GM12801 (cell line): ENCODE data around the gene LTC4S.

Experiments
- TF ChIP-seq, protein P1 (sequence below): IDR thresholded peaks from one replicate; pipeline ENCODE4 v1.5.1; 2011; ENCODE audit warnings: control low read depth; ENCODE audit not compliant: insufficient read length; ENCODE audit errors: extremely low read depth

The LTC4S gene

DNA sequence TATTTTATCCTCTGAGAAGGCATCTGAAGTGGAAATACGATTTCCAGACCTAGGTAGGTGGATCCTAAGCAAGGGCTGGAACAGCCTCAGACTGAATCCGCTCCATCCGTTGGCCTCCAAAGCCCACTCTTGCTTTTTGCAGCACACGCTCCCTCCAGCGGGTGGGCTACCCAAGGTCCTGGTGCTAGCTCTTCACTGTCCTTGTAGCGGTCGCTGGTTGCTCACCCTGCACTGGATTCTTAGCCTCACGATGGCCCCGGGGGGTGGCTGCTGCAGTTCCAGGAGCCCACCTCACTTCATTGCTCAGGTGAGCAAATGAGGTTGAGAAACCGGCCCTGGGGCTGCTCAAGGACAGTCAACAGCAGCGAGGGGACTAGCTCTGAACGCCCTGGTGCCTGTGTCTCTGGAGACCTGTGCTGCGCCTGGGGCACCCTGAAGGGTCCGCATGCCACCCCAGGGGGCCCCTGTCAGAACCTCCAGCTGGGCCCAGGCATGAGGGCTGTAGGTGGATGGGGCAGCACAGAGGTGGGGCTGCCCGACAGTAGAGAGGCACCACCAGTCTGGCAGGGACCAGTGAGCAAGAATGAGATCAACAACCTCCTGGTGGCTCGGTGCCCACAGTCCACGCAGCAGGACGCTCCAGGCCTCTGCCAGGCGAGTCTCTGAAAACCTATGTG is 8.6 kb downstream of the LTC4S start:
- TF ChIP-seq, protein P1, sequence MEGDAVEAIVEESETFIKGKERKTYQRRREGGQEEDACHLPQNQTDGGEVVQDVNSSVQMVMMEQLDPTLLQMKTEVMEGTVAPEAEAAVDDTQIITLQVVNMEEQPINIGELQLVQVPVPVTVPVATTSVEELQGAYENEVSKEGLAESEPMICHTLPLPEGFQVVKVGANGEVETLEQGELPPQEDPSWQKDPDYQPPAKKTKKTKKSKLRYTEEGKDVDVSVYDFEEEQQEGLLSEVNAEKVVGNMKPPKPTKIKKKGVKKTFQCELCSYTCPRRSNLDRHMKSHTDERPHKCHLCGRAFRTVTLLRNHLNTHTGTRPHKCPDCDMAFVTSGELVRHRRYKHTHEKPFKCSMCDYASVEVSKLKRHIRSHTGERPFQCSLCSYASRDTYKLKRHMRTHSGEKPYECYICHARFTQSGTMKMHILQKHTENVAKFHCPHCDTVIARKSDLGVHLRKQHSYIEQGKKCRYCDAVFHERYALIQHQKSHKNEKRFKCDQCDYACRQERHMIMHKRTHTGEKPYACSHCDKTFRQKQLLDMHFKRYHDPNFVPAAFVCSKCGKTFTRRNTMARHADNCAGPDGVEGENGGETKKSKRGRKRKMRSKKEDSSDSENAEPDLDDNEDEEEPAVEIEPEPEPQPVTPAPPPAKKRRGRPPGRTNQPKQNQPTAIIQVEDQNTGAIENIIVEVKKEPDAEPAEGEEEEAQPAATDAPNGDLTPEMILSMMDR = no peak

DNA sequence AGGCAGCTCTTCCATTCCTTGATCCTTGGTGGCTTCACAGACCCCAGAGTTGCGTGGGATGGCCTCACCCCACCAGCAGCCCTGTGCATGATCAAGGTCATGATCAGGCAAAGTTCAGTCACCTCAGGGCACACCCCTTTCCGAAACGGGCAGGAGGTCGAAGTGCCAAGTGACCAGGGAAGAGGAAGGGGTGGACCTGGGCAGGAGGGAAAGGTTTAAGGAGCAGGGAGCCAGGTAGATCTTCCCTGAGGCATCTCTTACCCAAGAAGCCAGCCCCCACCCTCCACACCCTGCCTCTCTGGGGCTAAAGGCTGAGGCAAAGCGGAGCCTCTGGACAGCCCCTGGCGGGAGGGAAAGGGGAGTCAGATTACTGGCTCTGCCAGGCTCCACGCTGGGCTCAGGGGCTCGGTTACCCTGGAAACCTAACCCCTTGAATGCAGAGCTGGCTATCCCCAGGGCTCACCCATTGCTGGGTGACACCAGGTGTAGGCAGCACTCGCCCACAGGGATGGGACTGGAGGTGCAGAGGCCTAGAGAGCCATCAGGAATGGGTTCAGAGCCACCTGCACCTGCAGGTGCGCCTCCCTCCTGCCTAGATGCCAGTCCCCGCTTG is 9.3 kb downstream of the LTC4S start:
- TF ChIP-seq, protein P1 = no peak

DNA sequence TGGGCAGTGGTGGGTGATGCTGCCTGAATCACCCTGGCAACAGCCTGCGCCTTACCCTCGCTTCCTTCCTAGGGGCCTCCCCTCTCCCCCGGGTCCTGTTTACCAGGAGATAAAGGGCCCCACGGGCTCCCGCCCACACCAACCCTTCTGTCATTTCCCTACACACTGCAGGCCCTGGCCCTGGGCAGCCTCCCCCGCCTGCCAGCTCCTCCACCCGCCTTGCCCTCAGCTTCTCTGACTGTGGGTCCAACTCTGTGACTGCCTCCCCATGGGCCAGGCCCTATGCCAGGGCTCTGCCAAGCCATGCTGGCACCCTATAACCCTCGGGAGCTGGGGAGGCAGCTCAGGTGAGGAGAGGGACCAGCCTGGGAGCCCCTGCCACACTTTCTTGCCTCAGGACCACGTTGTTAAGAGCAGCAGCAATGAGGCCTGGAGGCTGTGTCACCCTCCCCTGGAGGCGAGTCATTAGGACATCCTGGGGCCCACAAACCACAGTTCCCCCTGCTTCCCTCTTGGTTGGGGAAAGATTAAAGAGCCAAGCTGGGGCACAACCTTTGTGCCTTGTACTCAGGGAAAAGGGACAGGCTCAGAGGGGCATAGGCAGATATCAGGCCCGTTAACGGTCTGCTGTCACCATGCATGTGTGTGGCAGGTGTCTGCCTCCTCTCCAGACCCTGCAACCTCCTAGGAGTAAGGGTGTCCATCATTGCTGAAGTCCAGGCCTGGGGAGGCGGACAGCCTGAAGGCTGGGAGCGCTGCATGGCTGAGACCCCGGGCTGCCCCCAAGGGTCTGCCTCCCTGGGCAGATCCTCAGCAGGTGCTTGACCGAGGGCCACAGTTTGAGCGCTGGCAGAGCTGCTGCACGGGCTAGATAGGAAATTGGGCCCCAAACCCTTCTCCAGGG is 10.1 kb downstream of the LTC4S start:
- TF ChIP-seq, protein P1 = no peak

DNA sequence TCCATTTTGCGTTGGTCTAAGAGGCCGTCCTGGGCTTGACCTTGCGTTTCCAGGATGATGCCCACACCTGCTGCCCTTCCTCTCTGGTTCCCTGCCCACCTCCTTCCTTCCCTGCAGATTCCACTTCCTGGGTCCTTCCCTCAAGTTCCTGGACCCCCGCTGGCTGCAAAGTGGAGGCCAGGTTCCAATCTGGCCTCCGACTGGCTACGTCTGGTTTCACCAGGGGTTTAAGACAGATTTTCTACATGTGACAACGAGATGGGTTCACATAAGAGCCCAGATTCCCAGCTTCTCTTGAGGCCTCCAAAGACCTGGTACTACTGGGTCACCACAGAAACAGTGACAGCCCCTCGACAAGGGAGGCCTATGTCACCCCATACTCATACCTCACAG is 10.8 kb downstream of the LTC4S start:
- TF ChIP-seq, protein P1 = no peak

DNA sequence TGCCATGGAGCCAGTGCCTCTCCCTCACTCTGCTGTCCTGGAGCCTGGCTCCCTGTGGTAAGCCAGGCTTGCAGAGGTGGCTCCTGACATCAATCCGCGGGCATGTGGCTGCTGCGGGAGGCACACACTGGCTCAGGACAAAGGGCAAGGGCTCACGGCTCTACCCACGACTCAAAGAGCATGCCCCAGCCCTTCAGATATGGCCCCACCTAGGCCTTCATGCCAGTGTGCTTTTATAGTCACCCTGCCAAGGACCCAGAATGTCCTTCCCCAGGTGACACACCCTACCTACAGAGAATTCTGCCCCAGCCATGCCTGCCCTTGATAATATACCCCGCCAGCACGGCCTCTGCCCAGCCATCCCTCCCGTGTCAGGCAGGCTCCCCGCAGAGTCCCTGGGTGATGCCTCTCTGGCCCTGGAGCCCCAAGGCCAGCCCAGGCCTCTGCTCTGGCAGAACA is 11.3 kb downstream of the LTC4S start:
- TF ChIP-seq, protein P1 = no peak

DNA sequence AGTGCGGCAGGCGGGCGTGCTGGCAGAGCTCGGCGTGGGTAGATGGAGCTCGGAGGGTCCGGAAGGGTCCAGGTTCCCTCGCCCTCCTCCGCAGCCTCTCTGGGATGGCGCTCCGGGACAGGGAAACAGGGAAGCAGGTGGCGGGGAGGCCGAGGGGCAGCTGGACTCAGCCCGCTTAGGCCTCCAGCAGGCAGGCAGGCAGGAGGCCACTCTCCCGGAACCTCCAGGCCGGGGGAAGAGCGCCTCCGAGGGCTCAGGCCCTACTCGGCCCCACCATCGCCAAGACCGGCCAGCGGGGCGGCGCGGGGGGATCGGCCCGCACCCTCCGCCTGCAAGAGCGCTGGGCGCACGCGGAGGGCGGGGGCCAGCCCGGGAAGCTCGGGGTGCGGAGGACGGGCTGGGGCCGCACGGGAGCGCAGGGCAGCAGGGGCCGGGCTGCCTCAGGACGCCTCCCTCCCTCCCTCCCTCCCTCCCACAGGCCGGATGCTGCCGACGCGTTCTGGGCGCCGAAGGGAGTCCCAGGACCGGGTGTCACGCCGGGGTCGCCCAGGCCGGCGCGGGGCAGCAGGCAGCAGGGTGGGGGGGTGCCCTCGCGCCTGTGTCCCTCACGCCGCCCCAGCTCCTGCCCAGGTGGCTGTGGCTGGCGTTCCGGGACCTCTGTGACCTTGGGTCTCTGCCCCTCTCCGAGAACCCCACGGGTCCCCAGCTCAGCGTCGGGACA is 11.9 kb downstream of the LTC4S start:
- TF ChIP-seq, protein P1 = no peak
